Suppressor macrophage treated with lipopolysaccharide for 1 hour (primary cell): ENCODE measurements around the gene ASPHD2.
"Not testable (repeated sequence)": the region's sequence is repeated elsewhere in the genome, so short reads cannot be mapped to it uniquely, and the experiment has no call there.

Experiments used
- DNase-seq, 3 donors: peaks; one replicate each; pipeline ENCODE4 v3.0.0-alpha.2; 2020 to 2022

The ASPHD2 gene

GRCh38 chr22:26416670-26417276, 12.3 kb upstream of the ASPHD2 start:
- no peak for DNase-seq

- no peak for DNase-seq
Observed at GRCh38 chr22:26417406-26417805, 11.7 kb upstream of the ASPHD2 start.

GRCh38 chr22:26418620-26419019, 10.4 kb upstream of the ASPHD2 start:
- no peak for DNase-seq

GRCh38 chr22:26426924-26427323, 2.1 kb upstream of the ASPHD2 start:
- DNase-seq = no peak

GRCh38 chr22:26429458-26430286, 612 bp downstream of the ASPHD2 start:
- DNase-seq = peak in 1 of 3 donors; percentile 38

- no peak for DNase-seq
Observed at GRCh38 chr22:26430600-26430999, 1.5 kb downstream of the ASPHD2 start.

- peak; percentile 39 to 77 (median 48) for DNase-seq
Observed at GRCh38 chr22:26431261-26431995, 2.4 kb downstream of the ASPHD2 start.

GRCh38 chr22:26432619-26433311, 3.7 kb downstream of the ASPHD2 start:
- DNase-seq = peak; percentile 68 to 89 (median 81)

- DNase-seq = no peak
Observed at GRCh38 chr22:26433805-26434204, 4.7 kb downstream of the ASPHD2 start.

- DNase-seq = peak; percentile 22 to 60 (median 44)
Observed at GRCh38 chr22:26435327-26436093, 6.5 kb downstream of the ASPHD2 start.

GRCh38 chr22:26436903-26437515, 7.9 kb downstream of the ASPHD2 start:
- no peak for DNase-seq

- DNase-seq = no peak
Observed at GRCh38 chr22:26437694-26438392, 8.8 kb downstream of the ASPHD2 start.

GRCh38 chr22:26438776-26439175, 9.7 kb downstream of the ASPHD2 start:
- DNase-seq = not testable (repeated sequence)

GRCh38 chr22:26439559-26439958, 10.5 kb downstream of the ASPHD2 start:
- DNase-seq = no peak

- no peak for DNase-seq
Observed at GRCh38 chr22:26442086-26442756, 13.2 kb downstream of the ASPHD2 start.

- DNase-seq = no peak
Observed at GRCh38 chr22:26443901-26444690, 15.0 kb downstream of the ASPHD2 start.

GRCh38 chr22:26444777-26445176, 15.7 kb downstream of the ASPHD2 start:
- DNase-seq = no peak

- no peak for DNase-seq
Observed at GRCh38 chr22:26445577-26446275, 16.7 kb downstream of the ASPHD2 start.
